Keratinocyte (primary cell): ENCODE data around the gene SPRY2.

Source experiments
- EZH2 ChIP-seq: IDR thresholded peaks from one replicate; pipeline ENCODE4 v1.6.1; 2012; ENCODE audit warnings: inconsistent platforms, mild to moderate bottlenecking, low read length, moderate library complexity
- TF ChIP-seq, protein P1 (sequence below), 3 experiments: IDR thresholded peaks in 1 of 3; conservative IDR thresholded peaks in 1 of 3; optimal IDR thresholded peaks in 1 of 3; 2 replicates in 2 of 3; 3 replicates in 1 of 3; pipeline versions ENCODE3 to v1.5.1; 2011; ENCODE audit warnings: low read length in 3 of 3, mild to moderate bottlenecking in 3 of 3, moderate library complexity in 2 of 3, control low read depth in 1 of 3, inconsistent platforms in 1 of 3; ENCODE audit not compliant: insufficient read depth in 2 of 3; ENCODE audit errors: extremely low read depth in 1 of 3

DNA sequence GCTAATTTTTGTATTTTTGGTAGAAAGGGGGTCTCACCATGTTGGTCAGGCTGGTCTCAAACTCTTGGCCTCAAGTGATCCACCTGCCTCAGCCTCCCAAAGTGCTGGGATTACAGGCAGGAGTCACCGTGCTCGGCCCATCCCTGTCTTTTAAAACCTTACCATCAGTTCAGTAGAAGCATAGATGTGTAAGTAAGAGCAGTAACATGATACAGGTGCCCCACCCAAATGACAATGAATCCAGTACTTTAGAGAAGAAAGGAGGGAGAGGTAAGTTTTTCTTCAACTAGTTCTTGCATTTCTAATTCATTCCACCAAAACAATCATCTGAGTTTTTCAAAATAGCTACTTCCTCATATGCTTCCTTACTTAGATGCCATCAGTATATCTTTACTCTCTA lies 21.9 kb downstream of the SPRY2 start:
- TF ChIP-seq, protein P1, sequence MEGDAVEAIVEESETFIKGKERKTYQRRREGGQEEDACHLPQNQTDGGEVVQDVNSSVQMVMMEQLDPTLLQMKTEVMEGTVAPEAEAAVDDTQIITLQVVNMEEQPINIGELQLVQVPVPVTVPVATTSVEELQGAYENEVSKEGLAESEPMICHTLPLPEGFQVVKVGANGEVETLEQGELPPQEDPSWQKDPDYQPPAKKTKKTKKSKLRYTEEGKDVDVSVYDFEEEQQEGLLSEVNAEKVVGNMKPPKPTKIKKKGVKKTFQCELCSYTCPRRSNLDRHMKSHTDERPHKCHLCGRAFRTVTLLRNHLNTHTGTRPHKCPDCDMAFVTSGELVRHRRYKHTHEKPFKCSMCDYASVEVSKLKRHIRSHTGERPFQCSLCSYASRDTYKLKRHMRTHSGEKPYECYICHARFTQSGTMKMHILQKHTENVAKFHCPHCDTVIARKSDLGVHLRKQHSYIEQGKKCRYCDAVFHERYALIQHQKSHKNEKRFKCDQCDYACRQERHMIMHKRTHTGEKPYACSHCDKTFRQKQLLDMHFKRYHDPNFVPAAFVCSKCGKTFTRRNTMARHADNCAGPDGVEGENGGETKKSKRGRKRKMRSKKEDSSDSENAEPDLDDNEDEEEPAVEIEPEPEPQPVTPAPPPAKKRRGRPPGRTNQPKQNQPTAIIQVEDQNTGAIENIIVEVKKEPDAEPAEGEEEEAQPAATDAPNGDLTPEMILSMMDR (optimal IDR thresholded peaks at IDR 0.05 in 1 of 3, IDR thresholded peaks at IDR 0.05 in 1 of 3, conservative IDR thresholded peaks at IDR 0.05 in 1 of 3; ENCODE audit: extremely low read depth in 1 of 3, insufficient read depth in 2 of 3, low read length in 3 of 3): no peak
- TF ChIP-seq EZH2: no peak
